ENCODE measurements around the gene DIP2C. TPM values are rescaled to one million over a fixed set of nuclear protein-coding genes. Genes with fewer than 3 reads are reported as not detected.

Gene DIP2C
- total and polyA plus RNA-seq, 3 experiments from 2014 or later, result 0.44 to 1.1 (median 0.55) TPM

DNA sequence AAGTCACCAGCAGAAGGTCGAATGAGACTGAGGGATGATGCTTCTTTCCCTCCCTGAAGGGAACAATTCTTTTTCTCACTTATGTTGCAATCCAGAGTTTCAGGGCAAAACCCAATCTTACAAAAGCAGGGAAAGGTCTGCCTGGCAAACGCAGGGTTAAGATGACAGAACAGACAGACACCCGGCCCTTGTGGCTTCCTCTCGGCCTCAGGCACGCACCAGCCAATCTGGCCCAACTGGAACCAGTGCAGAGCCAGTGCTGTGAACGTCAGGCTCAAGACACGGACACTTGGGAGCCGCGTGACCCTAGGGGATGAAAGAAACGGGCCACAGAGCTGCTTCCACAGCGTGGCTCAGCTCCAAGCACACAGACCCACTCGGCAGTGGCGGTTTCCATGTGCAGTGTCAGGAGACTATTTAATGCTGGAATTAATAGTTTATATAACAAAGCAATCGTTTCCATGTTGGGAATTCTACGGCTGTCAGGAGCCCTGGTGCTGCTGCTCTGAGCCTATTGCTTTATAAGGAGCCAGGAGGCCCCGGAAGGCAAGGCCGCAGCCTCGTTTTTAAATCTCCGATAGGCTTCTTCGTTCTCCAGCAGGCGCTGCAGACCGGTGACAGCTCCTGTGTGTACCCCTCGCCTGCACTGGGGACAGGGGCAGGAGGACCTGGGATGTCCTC lies 198.4 kb downstream of the DIP2C start:
- Mint-ChIP-seq H3K4me3 (no peak overlapping the region), H3K4me1 (peaks cover 0 to 4% (median under 1%) of the 10 kb centered on the region in 3 donors), H3K9me3 (no peaks in the 10 kb centered on the region), H3K36me3 (peaks cover 0 to 1% (median 0%) of the 10 kb centered on the region in 3 donors), H3K27me3 (peaks cover 14 to 49% of the 10 kb centered on the region in 2 donors), H3K27ac (no peak overlapping the region)
- Histone ChIP-seq H3K9me3 (ENCODE audit: low read length) (no peaks in the 10 kb centered on the region), H3K4me3 (ENCODE audit: low read length) (no peak overlapping the region), H3K27me3 (ENCODE audit: insufficient read depth, low read length, poor library complexity, severe bottlenecking) (no peaks in the 10 kb centered on the region), H3K27ac (ENCODE audit: low read depth, low read length) (no peak overlapping the region), H3K36me3 (ENCODE audit: insufficient read depth, low read length) (no peaks in the 10 kb centered on the region), H3K4me1 (ENCODE audit: insufficient read depth, low read length) (peaks cover 8% of the 10 kb centered on the region)
- ChIA-PET POLR2A (no interaction called here), CTCF (no interaction called here)
- peak in 1 of 5 donors; percentile 18 for DNase-seq

GRCh38 chr10:490256-490655 lies 199.2 kb downstream of the DIP2C start:
- DNase-seq, result peak in 1 of 5 donors; percentile 35
- no peaks in the 10 kb centered on the region for H3K9me3 ChIP-seq (ENCODE audit: low read length)
- Mint-ChIP-seq H3K27me3 (peaks cover 14 to 49% of the 10 kb centered on the region in 2 donors), H3K9me3 (no peaks in the 10 kb centered on the region), H3K36me3 (peaks cover 0 to 1% (median under 1%) of the 10 kb centered on the region in 3 donors), H3K4me1 (peaks cover 2 to 11% (median 5%) of the 10 kb centered on the region in 3 donors), H3K4me3 (no peak overlapping the region), H3K27ac (peak overlapping the region in 2 of 8 donors; percentile 46 to 88)
- H3K36me3 ChIP-seq (ENCODE audit: insufficient read depth, low read length), result no peaks in the 10 kb centered on the region
- no peak overlapping the region for H3K4me3 ChIP-seq (ENCODE audit: low read length)
- no peaks in the 10 kb centered on the region for H3K27me3 ChIP-seq (ENCODE audit: insufficient read depth, low read length, poor library complexity, severe bottlenecking)
- ChIA-PET CTCF (no interaction called here), POLR2A (no interaction called here)
- H3K27ac ChIP-seq (ENCODE audit: low read depth, low read length), result no peak overlapping the region
- H3K4me1 ChIP-seq (ENCODE audit: insufficient read depth, low read length), result peaks cover 9% of the 10 kb centered on the region

DNA sequence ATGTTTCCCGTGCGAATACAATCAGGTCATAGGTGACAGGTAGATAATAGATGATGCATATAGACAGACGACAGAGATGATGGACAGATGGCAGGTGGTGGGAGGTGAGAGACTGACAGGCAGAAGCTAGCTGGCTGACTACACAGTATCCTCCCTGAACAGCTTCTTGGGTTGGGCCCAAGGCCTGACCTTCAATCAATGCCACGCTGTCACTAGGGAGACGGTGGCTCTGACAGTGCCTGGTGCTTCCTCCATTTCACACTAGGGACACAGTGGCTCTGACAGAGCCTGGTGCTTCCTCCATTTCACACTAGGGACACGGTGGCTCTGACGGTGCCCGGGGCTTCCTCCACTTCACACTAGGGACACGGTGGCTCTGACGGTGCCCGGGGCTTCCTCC lies 200.1 kb downstream of the DIP2C start:
- ChIA-PET CTCF (no interaction called here), POLR2A (no interaction called here)
- Histone ChIP-seq H3K27me3 (ENCODE audit: insufficient read depth, low read length, poor library complexity, severe bottlenecking) (no peaks in the 10 kb centered on the region), H3K27ac (ENCODE audit: low read depth, low read length) (no peak overlapping the region), H3K36me3 (ENCODE audit: insufficient read depth, low read length) (no peaks in the 10 kb centered on the region), H3K9me3 (ENCODE audit: low read length) (no peaks in the 10 kb centered on the region), H3K4me3 (ENCODE audit: low read length) (no peak overlapping the region), H3K4me1 (ENCODE audit: insufficient read depth, low read length) (peaks cover 9% of the 10 kb centered on the region)
- H3K4me1 Mint-ChIP-seq, result peaks cover 2 to 16% (median 5%) of the 10 kb centered on the region in 3 donors
- no peak overlapping the region for H3K4me3 Mint-ChIP-seq
- peaks cover 12 to 42% of the 10 kb centered on the region in 2 donors for H3K27me3 Mint-ChIP-seq
- H3K36me3 Mint-ChIP-seq, result peaks cover 0 to 2% (median 1%) of the 10 kb centered on the region in 3 donors
- no peak for DNase-seq
- no peaks in the 10 kb centered on the region for H3K9me3 Mint-ChIP-seq
- no peak overlapping the region for H3K27ac Mint-ChIP-seq

- Histone ChIP-seq H3K27me3 (ENCODE audit: insufficient read depth, low read length, poor library complexity, severe bottlenecking) (no peaks in the 10 kb centered on the region), H3K4me1 (ENCODE audit: insufficient read depth, low read length) (peaks cover 9% of the 10 kb centered on the region), H3K27ac (ENCODE audit: low read depth, low read length) (no peak overlapping the region), H3K4me3 (ENCODE audit: low read length) (no peak overlapping the region), H3K9me3 (ENCODE audit: low read length) (no peaks in the 10 kb centered on the region), H3K36me3 (ENCODE audit: insufficient read depth, low read length) (no peaks in the 10 kb centered on the region)
- Mint-ChIP-seq H3K4me1 (peaks cover 6 to 20% (median 10%) of the 10 kb centered on the region in 3 donors), H3K27ac (no peak overlapping the region), H3K4me3 (no peak overlapping the region), H3K36me3 (peaks cover 0 to 2% (median 1%) of the 10 kb centered on the region in 3 donors), H3K27me3 (peaks cover 12 to 37% of the 10 kb centered on the region in 2 donors), H3K9me3 (no peaks in the 10 kb centered on the region)
- DNase-seq, result peak in 1 of 5 donors; percentile 24
- ChIA-PET CTCF (no interaction called here), POLR2A (no interaction called here)
Measured at GRCh38 chr10:488933-489215, 200.6 kb downstream of the DIP2C start.

DNA sequence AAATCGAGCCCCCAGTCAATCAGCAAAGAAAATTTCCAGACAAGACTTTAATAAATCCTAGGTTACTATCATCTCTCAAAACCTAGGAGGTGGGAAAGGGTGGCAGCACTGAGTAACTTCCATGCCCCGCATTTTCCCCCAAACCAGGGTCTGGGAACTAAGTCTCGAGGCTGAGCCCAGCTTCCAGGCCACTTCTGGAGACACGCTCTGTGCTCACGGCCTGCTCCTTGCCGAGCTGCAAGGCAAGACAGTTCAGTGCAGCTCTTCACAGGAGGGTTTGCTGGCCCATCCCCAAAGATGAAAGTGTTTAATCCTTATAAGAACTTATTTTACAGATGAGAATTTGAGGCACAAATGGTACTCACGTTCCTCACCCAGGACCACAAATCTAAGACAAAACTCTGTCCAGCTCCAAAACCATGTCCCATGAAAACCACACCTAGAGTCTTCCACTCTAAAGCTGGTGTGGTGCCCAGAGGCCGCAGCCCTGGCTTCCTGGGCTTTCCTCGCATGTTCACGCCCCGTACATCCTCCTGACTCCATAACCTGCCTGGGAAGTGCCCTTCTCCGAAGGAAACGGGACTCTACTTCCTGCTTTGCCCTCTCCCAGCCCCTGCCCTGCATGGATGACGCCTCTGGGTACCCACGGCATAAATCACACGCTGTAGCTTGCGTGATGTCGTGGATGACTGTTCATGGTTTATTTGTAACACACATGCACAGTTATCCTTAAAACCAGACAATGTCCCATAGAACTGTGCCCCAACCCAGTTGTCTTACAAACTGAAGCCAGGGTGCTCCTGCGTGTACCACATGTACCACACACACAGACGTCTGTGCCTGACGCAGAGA lies 201.2 kb downstream of the DIP2C start:
- H3K4me1 Mint-ChIP-seq, result peaks cover 6 to 23% (median 12%) of the 10 kb centered on the region in 3 donors
- no peak overlapping the region for H3K27ac ChIP-seq (ENCODE audit: low read depth, low read length)
- DNase-seq, result peak in 1 of 5 donors; percentile 30
- H3K36me3 ChIP-seq (ENCODE audit: insufficient read depth, low read length), result no peaks in the 10 kb centered on the region
- ChIA-PET CTCF (no interaction called here), POLR2A (interaction anchor here (0.7 kb wide), 1 partner anchor 512 kb away, joined by 11 read pairs; no protein-coding TSS in a partner anchor)
- peak overlapping the region in 1 of 8 donors; percentile 58 for H3K27ac Mint-ChIP-seq
- no peaks in the 10 kb centered on the region for H3K9me3 ChIP-seq (ENCODE audit: low read length)
- H3K36me3 Mint-ChIP-seq, result peaks cover 0 to 2% (median 1%) of the 10 kb centered on the region in 3 donors
- H3K4me3 Mint-ChIP-seq, result peak overlapping the region in 1 of 7 donors; percentile 65
- no peak overlapping the region for H3K4me3 ChIP-seq (ENCODE audit: low read length)
- no peaks in the 10 kb centered on the region for H3K9me3 Mint-ChIP-seq
- H3K27me3 Mint-ChIP-seq, result peaks cover 12 to 36% of the 10 kb centered on the region in 2 donors
- H3K4me1 ChIP-seq (ENCODE audit: insufficient read depth, low read length), result peaks cover 9% of the 10 kb centered on the region
- no peaks in the 10 kb centered on the region for H3K27me3 ChIP-seq (ENCODE audit: insufficient read depth, low read length, poor library complexity, severe bottlenecking)

DNA sequence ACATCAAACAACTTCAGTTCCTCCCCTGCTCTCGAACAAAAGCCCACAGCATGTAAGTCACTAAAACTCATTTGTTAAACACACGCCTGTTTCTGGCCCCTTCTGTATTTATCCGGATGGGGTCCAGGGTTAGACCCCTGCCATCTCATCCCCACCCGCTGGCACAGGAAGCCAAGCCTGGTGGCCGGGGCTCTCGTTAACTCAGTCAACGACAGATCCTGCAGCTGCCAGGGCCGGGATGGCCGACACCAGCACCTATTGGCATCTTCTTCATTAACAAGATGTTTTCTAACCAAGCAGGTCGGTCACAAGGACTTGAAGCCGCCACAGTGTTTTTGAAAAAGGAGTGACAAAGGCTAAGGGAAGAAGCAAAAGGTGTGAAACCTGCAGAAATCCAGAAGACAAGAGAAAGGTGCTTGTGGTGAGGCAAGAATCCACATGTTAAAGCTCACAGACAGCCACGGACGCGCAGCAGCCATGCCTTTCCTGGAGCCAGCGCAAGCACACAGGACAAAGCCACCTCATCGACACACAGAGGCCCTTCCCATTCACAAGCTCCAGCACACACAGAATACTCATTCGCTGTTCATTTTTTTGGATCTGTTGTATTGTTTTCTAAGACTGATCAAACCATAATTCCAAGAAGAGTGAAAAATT lies 202.7 kb downstream of the DIP2C start:
- Histone ChIP-seq H3K9me3 (ENCODE audit: low read length) (no peaks in the 10 kb centered on the region), H3K36me3 (ENCODE audit: insufficient read depth, low read length) (no peaks in the 10 kb centered on the region), H3K27me3 (ENCODE audit: insufficient read depth, low read length, poor library complexity, severe bottlenecking) (no peaks in the 10 kb centered on the region), H3K27ac (ENCODE audit: low read depth, low read length) (no peak overlapping the region), H3K4me3 (ENCODE audit: low read length) (no peak overlapping the region), H3K4me1 (ENCODE audit: insufficient read depth, low read length) (peaks cover 9% of the 10 kb centered on the region)
- peak overlapping the region in 1 of 8 donors; percentile 54 for H3K27ac Mint-ChIP-seq
- peak overlapping the region in 1 of 7 donors; percentile 50 for H3K4me3 Mint-ChIP-seq
- H3K27me3 Mint-ChIP-seq, result peaks cover 5 to 22% of the 10 kb centered on the region in 2 donors
- no peaks in the 10 kb centered on the region for H3K9me3 Mint-ChIP-seq
- H3K36me3 Mint-ChIP-seq, result peaks cover 0 to 2% (median 0%) of the 10 kb centered on the region in 3 donors
- CTCF ChIA-PET, result no interaction called here
- POLR2A ChIA-PET, result no interaction called here
- DNase-seq, result peak in 1 of 5 donors; percentile 41
- peaks cover 8 to 33% (median 20%) of the 10 kb centered on the region in 3 donors for H3K4me1 Mint-ChIP-seq

GRCh38 chr10:486206-486605 lies 203.3 kb downstream of the DIP2C start:
- peaks cover 0 to 2% (median 0%) of the 10 kb centered on the region in 3 donors for H3K36me3 Mint-ChIP-seq
- H3K27me3 Mint-ChIP-seq, result peaks cover 5 to 17% of the 10 kb centered on the region in 2 donors
- DNase-seq, result no peak
- Histone ChIP-seq H3K27me3 (ENCODE audit: insufficient read depth, low read length, poor library complexity, severe bottlenecking) (no peaks in the 10 kb centered on the region), H3K27ac (ENCODE audit: low read depth, low read length) (no peak overlapping the region), H3K4me3 (ENCODE audit: low read length) (no peak overlapping the region), H3K9me3 (ENCODE audit: low read length) (no peaks in the 10 kb centered on the region), H3K4me1 (ENCODE audit: insufficient read depth, low read length) (peaks cover 9% of the 10 kb centered on the region), H3K36me3 (ENCODE audit: insufficient read depth, low read length) (no peaks in the 10 kb centered on the region)
- peaks cover 8 to 33% (median 20%) of the 10 kb centered on the region in 3 donors for H3K4me1 Mint-ChIP-seq
- ChIA-PET POLR2A (interaction anchor here (0.6 kb wide), 1 partner anchor 36 kb away, joined by 3 read pairs; no protein-coding TSS in a partner anchor), CTCF (interaction anchor here (1.4 kb wide), 1 partner anchor 10 kb away, joined by 3 read pairs; no protein-coding TSS in a partner anchor)
- peak overlapping the region in 2 of 8 donors; percentile 10 to 85 for H3K27ac Mint-ChIP-seq
- H3K9me3 Mint-ChIP-seq, result no peaks in the 10 kb centered on the region
- H3K4me3 Mint-ChIP-seq, result peak overlapping the region in 3 of 7 donors; percentile 50 to 89 (median 88)

Data from CD8-positive, alpha-beta memory T cell (primary cell).